AG09309 (cell line): ENCODE measurements around the gene PCK2.

Experiments
- DNase-seq: peaks from one replicate; pipeline ENCODE4 v3.0.0-alpha.2; 2010; ENCODE audit warnings: low read depth
- H3K4me3 ChIP-seq: 2 replicates; pipeline ENCODE4 v1.5.1; 2011; ENCODE audit warnings: mild to moderate bottlenecking, low read depth, low read length, moderate library complexity; ENCODE audit not compliant: control insufficient read depth
- TF ChIP-seq, protein P1 (sequence below): IDR thresholded peaks from 2 replicates; pipeline ENCODE4 v1.5.1; 2011; ENCODE audit warnings: mild to moderate bottlenecking, low read depth, low read length, inconsistent platforms; ENCODE audit not compliant: insufficient read depth, control insufficient read depth; ENCODE audit errors: missing control alignments

PCK2 gene

DNA sequence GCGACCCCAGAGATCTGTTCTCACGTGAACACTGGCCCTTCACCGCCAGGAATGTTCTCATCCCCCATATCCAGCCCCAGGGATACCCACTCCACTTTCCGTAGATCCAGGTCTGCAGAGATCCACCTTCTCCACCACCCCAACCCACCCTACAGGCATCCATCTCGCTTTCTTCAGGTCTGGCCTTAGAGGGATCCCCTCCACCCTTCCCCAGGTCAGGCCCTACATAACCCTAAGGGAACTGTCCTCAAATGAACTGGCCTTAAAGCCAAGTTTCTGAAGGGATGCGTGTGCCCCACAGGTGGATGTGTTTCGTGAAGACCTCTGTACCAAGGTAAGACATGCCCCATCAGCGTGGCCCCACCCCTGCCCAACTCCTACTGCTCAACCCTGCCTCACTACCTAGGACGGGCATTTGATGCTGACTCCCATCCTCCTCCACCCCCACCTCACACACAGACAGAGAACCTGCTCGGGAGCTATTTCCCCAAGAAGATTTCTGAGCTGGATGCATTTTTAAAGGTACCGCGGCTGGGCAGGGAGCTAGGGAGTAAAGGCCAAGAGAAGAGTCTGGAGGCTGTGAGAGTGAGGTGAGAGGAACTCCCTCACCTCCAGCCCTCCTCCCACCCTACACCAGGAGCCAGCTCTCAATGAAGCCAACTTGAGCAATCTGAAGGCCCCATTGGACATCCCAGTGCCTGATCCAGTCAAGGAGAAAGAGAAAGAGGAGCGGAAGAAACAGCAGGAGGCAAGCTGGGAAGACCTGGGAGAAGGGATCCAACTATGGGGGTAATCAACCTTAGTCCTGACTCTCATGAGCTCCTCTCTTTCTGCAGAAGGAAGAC, 42.8 kb downstream of the PCK2 start:
- TF ChIP-seq, protein P1, sequence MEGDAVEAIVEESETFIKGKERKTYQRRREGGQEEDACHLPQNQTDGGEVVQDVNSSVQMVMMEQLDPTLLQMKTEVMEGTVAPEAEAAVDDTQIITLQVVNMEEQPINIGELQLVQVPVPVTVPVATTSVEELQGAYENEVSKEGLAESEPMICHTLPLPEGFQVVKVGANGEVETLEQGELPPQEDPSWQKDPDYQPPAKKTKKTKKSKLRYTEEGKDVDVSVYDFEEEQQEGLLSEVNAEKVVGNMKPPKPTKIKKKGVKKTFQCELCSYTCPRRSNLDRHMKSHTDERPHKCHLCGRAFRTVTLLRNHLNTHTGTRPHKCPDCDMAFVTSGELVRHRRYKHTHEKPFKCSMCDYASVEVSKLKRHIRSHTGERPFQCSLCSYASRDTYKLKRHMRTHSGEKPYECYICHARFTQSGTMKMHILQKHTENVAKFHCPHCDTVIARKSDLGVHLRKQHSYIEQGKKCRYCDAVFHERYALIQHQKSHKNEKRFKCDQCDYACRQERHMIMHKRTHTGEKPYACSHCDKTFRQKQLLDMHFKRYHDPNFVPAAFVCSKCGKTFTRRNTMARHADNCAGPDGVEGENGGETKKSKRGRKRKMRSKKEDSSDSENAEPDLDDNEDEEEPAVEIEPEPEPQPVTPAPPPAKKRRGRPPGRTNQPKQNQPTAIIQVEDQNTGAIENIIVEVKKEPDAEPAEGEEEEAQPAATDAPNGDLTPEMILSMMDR, result no peak
- peak overlapping the region; percentile 61 for H3K4me3 ChIP-seq
- DNase-seq, result no peak

DNA sequence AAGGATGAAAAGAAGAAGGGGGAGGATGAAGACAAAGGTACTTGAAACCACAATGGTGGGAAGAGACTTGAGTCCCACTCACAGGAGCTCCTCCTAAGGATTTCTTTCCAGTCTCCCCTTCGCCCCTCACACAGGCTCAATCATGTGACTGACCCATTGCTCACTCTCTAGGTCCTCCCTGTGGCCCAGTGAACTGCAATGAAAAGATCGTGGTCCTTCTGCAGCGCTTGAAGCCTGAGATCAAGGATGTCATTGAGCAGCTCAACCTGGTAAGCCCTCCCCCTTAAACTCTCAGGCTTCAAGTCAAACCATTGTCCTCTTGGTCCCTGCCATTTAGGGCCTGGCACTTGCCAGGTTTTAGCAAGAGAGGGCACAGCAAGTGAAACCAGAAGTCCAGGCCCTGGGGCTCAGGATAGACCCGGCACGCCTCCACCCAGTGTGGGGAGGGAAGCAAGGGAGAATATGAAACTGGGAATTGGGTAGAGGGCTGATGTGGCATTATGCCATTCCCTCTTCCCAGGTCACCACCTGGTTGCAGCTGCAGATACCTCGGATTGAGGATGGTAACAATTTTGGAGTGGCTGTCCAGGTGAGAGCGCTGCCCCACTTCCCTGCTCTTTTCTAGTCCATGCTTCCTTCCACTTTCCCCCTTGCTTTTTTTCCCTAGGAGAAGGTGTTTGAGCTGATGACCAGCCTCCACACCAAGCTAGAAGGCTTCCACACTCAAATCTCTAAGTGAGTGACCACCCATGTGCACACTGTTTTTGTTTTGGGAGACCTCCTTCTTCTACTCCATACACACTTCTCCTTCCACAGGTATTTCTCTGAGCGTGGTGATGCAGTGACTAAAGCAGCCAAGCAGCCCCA, 43.7 kb downstream of the PCK2 start:
- no peak for DNase-seq
- H3K4me3 ChIP-seq, result no peak overlapping the region
- TF ChIP-seq, protein P1, result no peak

DNA sequence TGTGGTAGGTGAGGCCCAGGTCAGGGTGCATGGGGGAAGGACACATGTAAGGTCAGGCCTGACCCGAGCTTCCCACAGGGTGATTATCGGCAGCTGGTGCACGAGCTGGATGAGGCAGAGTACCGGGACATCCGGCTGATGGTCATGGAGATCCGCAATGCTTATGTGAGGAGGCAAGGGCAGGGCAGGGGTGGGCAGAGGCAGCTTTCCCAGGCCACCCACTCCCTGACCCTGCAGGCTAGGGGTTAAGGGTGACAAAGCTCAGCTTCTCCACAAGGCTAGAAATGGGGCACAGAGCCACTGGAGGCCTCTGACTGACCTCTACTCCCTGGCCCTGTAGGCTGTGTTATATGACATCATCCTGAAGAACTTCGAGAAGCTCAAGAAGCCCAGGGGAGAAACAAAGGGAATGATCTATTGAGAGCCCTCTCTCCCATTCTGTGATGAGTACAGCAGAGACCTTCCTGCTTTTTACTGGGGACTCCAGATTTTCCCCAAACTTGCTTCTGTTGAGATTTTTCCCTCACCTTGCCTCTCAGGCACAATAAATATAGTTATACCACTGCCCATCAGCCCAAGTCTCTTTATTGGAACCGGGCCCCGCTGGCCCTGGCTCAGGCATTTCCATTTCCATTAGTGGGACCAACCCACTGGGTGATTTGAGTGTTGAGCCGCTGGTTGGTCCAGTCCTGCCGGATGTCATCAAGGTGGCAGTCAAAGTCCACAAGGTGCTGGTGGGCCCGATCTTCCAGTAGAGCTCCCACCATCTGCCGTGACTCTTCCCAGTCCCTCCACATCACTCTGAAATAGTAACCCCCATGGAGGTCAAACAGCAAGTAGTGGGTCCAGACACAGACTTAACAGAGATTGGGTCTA, 44.5 kb downstream of the PCK2 start:
- TF ChIP-seq, protein P1, result no peak
- H3K4me3 ChIP-seq, result no peak overlapping the region
- no peak for DNase-seq

DNA sequence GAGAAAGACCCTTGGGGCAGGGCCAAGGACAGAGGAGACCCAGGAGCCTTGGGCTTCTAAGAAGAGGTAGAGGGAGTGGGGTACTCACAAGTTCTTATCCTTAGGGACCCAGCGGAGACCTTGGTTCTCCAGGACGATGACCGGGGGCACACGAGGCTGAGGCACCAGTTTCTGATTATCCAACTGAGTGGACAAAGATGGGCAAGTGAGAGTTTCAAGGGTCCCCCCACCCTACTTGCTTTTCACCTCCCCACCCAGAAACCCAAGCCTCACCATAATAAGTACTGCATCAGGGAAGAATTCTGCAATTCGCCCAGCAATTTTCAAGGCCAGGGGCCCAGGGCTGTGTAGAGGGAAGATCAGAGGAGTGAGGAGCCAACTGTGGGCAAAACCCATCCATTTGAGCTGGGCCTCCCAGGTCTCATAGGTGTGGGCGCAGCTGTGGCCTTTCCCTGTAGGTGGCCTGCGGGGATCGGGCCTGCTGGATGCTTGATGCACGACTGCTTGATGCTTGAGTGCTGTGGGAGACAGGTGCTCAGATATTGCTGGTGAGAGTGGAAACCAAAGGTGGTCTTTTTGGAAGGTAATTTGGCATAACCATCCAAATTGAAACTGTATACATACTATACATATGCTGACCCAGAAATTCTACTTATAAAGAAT, 45.3 kb downstream of the PCK2 start:
- TF ChIP-seq, protein P1, result no peak
- H3K4me3 ChIP-seq, result peak overlapping the region; percentile 9
- DNase-seq, result no peak

DNA sequence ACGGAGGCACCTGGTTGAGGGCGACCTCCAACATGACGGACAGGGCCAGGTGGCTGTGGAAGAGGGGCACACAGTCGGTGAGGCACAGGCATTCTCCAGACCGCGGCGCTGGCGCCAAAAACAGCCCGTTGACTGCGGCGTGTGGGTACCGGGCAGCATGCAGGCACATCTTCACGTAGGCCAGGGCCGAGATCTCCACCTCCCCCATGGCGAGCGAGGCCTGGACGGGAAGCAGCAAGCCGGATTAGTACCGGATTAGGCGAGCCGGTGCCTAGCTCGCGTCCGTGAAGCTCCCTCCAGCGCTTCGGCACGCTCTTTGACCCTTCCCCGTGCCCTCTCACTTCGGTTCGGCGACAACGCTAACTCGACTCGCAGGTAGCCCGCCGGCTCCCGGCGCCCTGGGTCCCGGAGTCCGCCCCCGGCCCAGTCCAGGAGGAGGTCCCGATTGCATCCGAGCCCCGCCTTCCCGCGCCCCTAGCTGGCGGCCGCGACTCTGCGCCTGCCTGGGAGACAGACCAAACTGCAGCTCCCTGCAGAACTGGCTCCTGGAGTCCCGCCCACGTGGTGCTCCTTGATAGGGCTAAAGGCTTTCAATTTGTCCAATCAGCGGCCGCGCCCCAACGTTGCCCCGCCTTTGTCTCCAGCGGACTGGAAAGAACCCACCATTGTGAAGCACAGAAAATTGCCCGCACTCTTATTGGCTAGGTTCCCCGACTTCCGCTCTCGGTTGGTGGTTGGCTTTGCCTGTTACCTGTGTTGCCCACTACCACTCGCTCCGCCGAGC, 47.2 kb downstream of the PCK2 start, which contains the start of gene EMC9:
Gene EMC9 (minus strand): TSS at position 495 of the 784 bp plus-strand sequence. CDS start 287 bp downstream, at position 208.
- peak; percentile 95 for DNase-seq
- peak within 1 kb of the TSS; percentile 99 for H3K4me3 ChIP-seq
- TF ChIP-seq, protein P1, result peak; percentile 43
